ENCODE measurements around the gene TNFSF9. TPM values are rescaled to one million over a fixed set of nuclear protein-coding genes. Genes with fewer than 3 reads are reported as not detected.

TNFSF9 gene
- total and polyA plus RNA-seq, 2 of the 8 experiments (the other 6 are each of a cell fraction or from before 2014, with no cell fraction given) = 1.7 to 4.4 TPM

DNA sequence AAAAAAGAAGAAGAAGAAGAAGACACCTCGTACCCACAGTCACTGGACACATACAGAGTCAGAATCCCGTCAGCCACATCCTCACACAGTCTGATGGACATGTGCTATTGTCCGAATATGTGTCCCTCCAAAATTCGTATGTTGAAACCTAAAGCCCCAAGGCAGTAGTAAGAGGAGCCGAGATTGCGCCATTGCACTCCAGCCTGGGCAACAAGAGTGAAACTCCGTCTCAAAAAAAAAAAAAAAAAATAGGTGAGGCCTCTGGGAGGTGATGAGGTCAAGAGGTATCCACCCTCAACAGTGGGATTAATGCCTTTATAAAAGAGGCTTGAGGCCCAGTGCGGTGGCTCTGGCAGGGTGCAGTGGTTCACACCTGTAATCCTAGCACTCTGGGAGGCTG, 46.6 kb upstream of the TNFSF9 start:
- H3K4me3 ChIP-seq (ENCODE audit: extremely low read depth in 1 of 4, insufficient read depth in 2 of 4, low read depth in 3 of 4, low read length in 4 of 4) = no peak overlapping the region
- no peak overlapping the region for H3K18ac ChIP-seq (ENCODE audit: extremely low read depth, low read length)
- H4K5ac ChIP-seq (ENCODE audit: insufficient read length, low read depth, low read length) = no peak overlapping the region
- H4K20me1 ChIP-seq (replicated peaks in 1 of 2; ENCODE audit: control insufficient read depth in 1 of 2, insufficient read depth in 2 of 2, low read length in 2 of 2) = peaks cover 0 to 3% of the 10 kb centered on the region in 2 experiments
- H3K79me1 ChIP-seq (ENCODE audit: low read depth, low read length) = no peaks in the 10 kb centered on the region
- no peak overlapping the region for H2BK12ac ChIP-seq (ENCODE audit: low read depth, low read length)
- H3K4ac ChIP-seq (replicated peaks; ENCODE audit: insufficient read length, low read depth, low read length) = no peak overlapping the region
- H2BK5ac ChIP-seq (ENCODE audit: low read depth, low read length) = no peak overlapping the region
- no peak overlapping the region for H4K91ac ChIP-seq (replicated peaks; ENCODE audit: insufficient read length, low read length)
- H4K8ac ChIP-seq (ENCODE audit: extremely low read depth, insufficient read depth, low read length) = no peak overlapping the region
- no peak overlapping the region for H2BK20ac ChIP-seq (ENCODE audit: low read length)
- H3K4me1 ChIP-seq (replicated peaks in 1 of 4; ENCODE audit: control insufficient read depth in 3 of 4, insufficient read depth in 4 of 4, low read length in 3 of 4) = peaks cover 0 to 7% (median 3%) of the 10 kb centered on the region in 4 experiments; a peak in 5 of 7 replicates
- no peaks in the 10 kb centered on the region for H3K36me3 ChIP-seq (ENCODE audit: control insufficient read depth in 2 of 4, insufficient read depth in 4 of 4, low read length in 3 of 4)
- no peak overlapping the region for H2BK120ac ChIP-seq (replicated peaks; ENCODE audit: low read depth, low read length)
- no peak overlapping the region for H2BK15ac ChIP-seq (ENCODE audit: low read length)
- 0 out of 2 replicates have a peak, but pooled peaks cover 2% of the 10 kb centered on the region for H3K23me2 ChIP-seq (ENCODE audit: low read depth, low read length)
- FAIRE-seq (no peak), DNase-seq (ENCODE audit: low read depth in 1 of 2, low spot score in 2 of 2) (no peak)
- no peak overlapping the region for H2AFZ ChIP-seq (ENCODE audit: low read length)
- no peak overlapping the region for H3K9ac ChIP-seq (replicated peaks in 1 of 4; ENCODE audit: extremely low read depth in 1 of 4, low read depth in 3 of 4, low read length in 3 of 4)
- POLR2A ChIA-PET (ENCODE audit: partially characterized antibody) = no interaction called here
- WGBS, 2 experiments (ENCODE audit: extremely low coverage in 1 of 2, insufficient coverage in 1 of 2, insufficient read length in 1 of 2, insufficient replicate concordance in 2 of 2, low coverage in 1 of 2, low lambda C conversion rate in 2 of 2, missing lambda C conversion rate in 1 of 2) = 90% methylated on average over 7 of the region's 8 CpGs; no CpG with 5 or more reads in 1 of the 2 experiments
- no peak overlapping the region for H2AK5ac ChIP-seq (ENCODE audit: low read depth, low read length)
- H3K79me2 ChIP-seq (ENCODE audit: control insufficient read depth in 1 of 2, insufficient read depth in 2 of 2, low read length in 2 of 2) = no peaks in the 10 kb centered on the region
- no peak overlapping the region for H3K56ac ChIP-seq (replicated peaks; ENCODE audit: insufficient read length, low read depth, low read length)
- H3K27me3 ChIP-seq (replicated peaks in 1 of 4; ENCODE audit: control insufficient read depth in 3 of 4, extremely low read depth in 1 of 4, insufficient read depth in 3 of 4, low read length in 3 of 4) = no peaks in the 10 kb centered on the region; a peak in 1 of 7 replicates
- H3K4me2 ChIP-seq (ENCODE audit: insufficient read depth in 1 of 2, low read depth in 2 of 2, low read length in 2 of 2) = no peak overlapping the region
- no peaks in the 10 kb centered on the region for H3K9me3 ChIP-seq (ENCODE audit: insufficient read depth in 2 of 2, low read depth in 1 of 2, low read length in 1 of 2)
- H3K14ac ChIP-seq (ENCODE audit: insufficient read length) = no peak overlapping the region
- H3K23ac ChIP-seq (ENCODE audit: insufficient read length) = no peak overlapping the region
- CTCF ChIA-PET (ENCODE audit: partially characterized antibody) = interaction anchor here (0.6 to 1.4 kb wide), 3 partner anchors 13 to 266 kb away, joined by 3 to 4 read pairs (median 3); no protein-coding TSS in a partner anchor
- no peak overlapping the region for H3K27ac ChIP-seq (ENCODE audit: low read depth, low read length)
- TF ChIP-seq POLR2AphosphoS5 (IDR thresholded peaks at IDR 0.05; ENCODE audit: low read depth, low read length) (no peak), EZH2 (IDR thresholded peaks at IDR 0.05; ENCODE audit: low read depth, low read length, severe bottlenecking) (no peak), CHD2 (IDR thresholded peaks at IDR 0.05; ENCODE audit: low read length) (no peak), YY1 (IDR thresholded peaks at IDR 0.05; ENCODE audit: low read depth, low read length) (no peak), JUN (IDR thresholded peaks at IDR 0.05; ENCODE audit: low read depth, low read length) (no peak), GTF2F1 (IDR thresholded peaks at IDR 0.05; ENCODE audit: borderline replicate concordance, low read depth, low read length) (no peak), HDAC2 (IDR thresholded peaks at IDR 0.05; ENCODE audit: borderline replicate concordance in 1 of 2, low read depth in 2 of 2, low read length in 2 of 2) (no peak), SRF (IDR thresholded peaks at IDR 0.05; ENCODE audit: low read depth, low read length) (no peak), TAF1 (IDR thresholded peaks at IDR 0.05; ENCODE audit: low read depth, low read length) (no peak)
- TF ChIP-seq, protein P1, sequence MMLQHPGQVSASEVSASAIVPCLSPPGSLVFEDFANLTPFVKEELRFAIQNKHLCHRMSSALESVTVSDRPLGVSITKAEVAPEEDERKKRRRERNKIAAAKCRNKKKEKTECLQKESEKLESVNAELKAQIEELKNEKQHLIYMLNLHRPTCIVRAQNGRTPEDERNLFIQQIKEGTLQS (IDR thresholded peaks at IDR 0.05; ENCODE audit: insufficient read depth, low read depth, low read length) = no peak

Data from H1 (cell line).